Gastroesophageal sphincter (tissue), 4 donors: Measurements from ENCODE around the gene PTPRN2. TPM values are rescaled to one million over a fixed set of nuclear protein-coding genes. Genes with fewer than 3 reads are reported as not detected.

Experiments
- ATAC-seq: fragments of 150-250 bp; one replicate; pipeline ENCODE4 v1.9.1; 2016; ENCODE audit warnings: mild to moderate bottlenecking, moderate library complexity
- H3K27ac ChIP-seq, 4 donors: fragments of 200-600 bp; sonication (generic) in 3 of 4; 1 replicate in 3 of 4; 2 replicates in 1 of 4; pipeline ENCODE4 v1.5.1; 2016 to 2019
- H3K27me3 ChIP-seq: fragments of 200-600 bp; sonication (generic); one replicate; pipeline ENCODE4 v1.5.1; 2019
- H3K36me3 ChIP-seq, 2 donors: fragments of 200-600 bp; sonication (generic); one replicate each; pipeline ENCODE4 v1.5.1; 2019; ENCODE audit warnings: control low read depth in 1 of 2
- H3K4me1 ChIP-seq, 3 donors: fragments of 200-600 bp; sonication (generic); 1 replicate in 2 of 3; 2 replicates in 1 of 3; pipeline ENCODE4 v1.5.1; 2016 to 2019; ENCODE audit warnings: control low read depth in 2 of 3
- H3K4me3 ChIP-seq, 2 donors: fragments of 200-600 bp; sonication (generic); one replicate each; pipeline ENCODE4 v1.5.1; 2019; ENCODE audit warnings: mild to moderate bottlenecking in 1 of 2, moderate library complexity in 1 of 2
- H3K9me3 ChIP-seq, 3 donors: fragments of 200-600 bp; sonication (generic); one replicate each; pipeline ENCODE4 v1.5.1; 2017 to 2019; ENCODE audit warnings: control low read depth in 2 of 3
- CTCF ChIP-seq, 4 experiments: fragments of 200-600 bp in 2 of 4; fragments of 450-650 bp in 2 of 4; sonication (generic) in 1 of 4; IDR thresholded peaks; one replicate each; pipeline ENCODE4 v1.5.1; 2017 to 2019; ENCODE audit warnings: antibody characterized with exemption in 4 of 4, mild to moderate bottlenecking in 2 of 4, moderate library complexity in 2 of 4
- EP300 ChIP-seq: sonication (generic); formaldehyde crosslinking; IDR thresholded peaks from one replicate; pipeline ENCODE4 v1.6.1; 2017; ENCODE audit warnings: antibody characterized with exemption, mild to moderate bottlenecking
- POLR2A ChIP-seq, 2 donors: fragments of 450-650 bp; IDR thresholded peaks; one replicate each; pipeline ENCODE4 v1.6.1; 2017; ENCODE audit warnings: antibody characterized with exemption in 2 of 2, mild to moderate bottlenecking in 2 of 2, moderate library complexity in 1 of 2
- POLR2AphosphoS5 ChIP-seq: sonication (generic); formaldehyde crosslinking; IDR thresholded peaks from one replicate; pipeline ENCODE4 v1.6.1; 2017; ENCODE audit warnings: antibody characterized with exemption
- WGBS, 2 donors: methylation state at CpG; one replicate each; pipeline ENCODE4 v1.1.5; 2018; ENCODE audit warnings: low coverage in 1 of 2; 5-methylcytosine and 5-hydroxymethylcytosine counted together
- total RNA-seq, 4 donors: library from RNA; depleted of rRNA; stranded (reverse); fragments of >200 nt; gene quantifications; one replicate each; pipeline ENCODE4 v1.1.0, GENCODE V29; 2016

The PTPRN2 gene
- total RNA-seq, 4 donors from 2014 or later, result 1.7 to 4.7 (median 3.3) TPM

DNA sequence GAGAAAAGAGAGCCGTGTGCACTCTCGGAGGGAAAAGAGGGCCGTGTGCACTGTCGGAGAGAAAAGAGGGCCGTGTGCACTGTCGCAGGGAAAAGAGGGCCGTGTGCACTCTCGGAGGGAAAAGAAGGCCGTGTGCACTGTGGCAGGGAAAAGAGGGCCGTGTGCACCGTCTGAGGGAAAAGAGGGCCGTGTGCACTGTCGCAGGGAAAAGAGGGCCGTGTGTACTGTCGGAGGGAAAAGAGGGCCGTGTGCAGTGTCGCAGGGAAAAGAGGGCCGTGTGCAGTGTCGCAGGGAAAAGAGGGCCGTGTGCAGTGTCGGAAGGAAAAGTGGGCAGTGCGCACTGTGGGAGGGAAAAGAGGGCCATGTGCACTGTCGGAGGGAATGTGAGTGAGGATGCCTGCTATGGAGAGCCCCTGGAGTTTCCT lies 1062.1 kb downstream of the PTPRN2 start:
- ATAC-seq, result no peak
- no peak overlapping the region for H3K27ac ChIP-seq
- TF ChIP-seq CTCF (IDR thresholded peaks at IDR 0.05), result no peak
- TF ChIP-seq POLR2A (IDR thresholded peaks at IDR 0.05), result no peak
- TF ChIP-seq EP300, result no peak
- TF ChIP-seq POLR2AphosphoS5, result no peak
- no peaks in the 10 kb centered on the region for H3K4me1 ChIP-seq
- peaks cover 0 to 10% (median 0%) of the 10 kb centered on the region in 3 donors for H3K9me3 ChIP-seq
- no peaks in the 10 kb centered on the region for H3K36me3 ChIP-seq
- 83 to 85% methylated on average over 7 to 23 of the region's 23 CpGs for WGBS, 2 donors
- no peak overlapping the region for H3K4me3 ChIP-seq
- peaks cover 55% of the 10 kb centered on the region for H3K27me3 ChIP-seq

DNA sequence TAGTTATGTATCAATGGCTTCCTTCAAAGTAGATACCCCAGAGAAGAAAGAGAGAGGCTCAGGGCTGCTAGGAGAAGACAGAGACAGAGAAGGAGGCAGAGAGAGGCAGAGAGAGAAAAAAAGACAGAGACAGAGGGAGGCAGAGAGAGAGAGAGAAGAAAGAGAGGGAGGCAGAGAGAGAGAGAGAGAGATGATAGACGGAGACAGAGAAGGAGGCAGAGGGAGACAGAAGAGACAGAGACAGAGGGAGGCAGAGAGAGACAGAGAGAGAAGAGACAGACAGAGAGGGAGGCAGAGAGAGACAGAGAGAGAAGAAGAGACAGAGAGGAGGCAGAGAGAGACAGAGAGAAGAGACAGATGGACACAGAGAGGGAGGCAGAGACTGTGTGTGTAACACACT lies 1062.9 kb downstream of the PTPRN2 start:
- TF ChIP-seq POLR2A (IDR thresholded peaks at IDR 0.05), result no peak
- no peak for TF ChIP-seq POLR2AphosphoS5
- TF ChIP-seq CTCF (IDR thresholded peaks at IDR 0.05), result no peak
- no peak for TF ChIP-seq EP300
- Histone ChIP-seq H3K27me3 (peaks cover 63% of the 10 kb centered on the region), H3K27ac (no peak overlapping the region), H3K4me1 (no peaks in the 10 kb centered on the region), H3K4me3 (no peak overlapping the region), H3K36me3 (no peaks in the 10 kb centered on the region), H3K9me3 (peaks cover 0 to 3% (median 0%) of the 10 kb centered on the region in 3 donors)
- no peak for ATAC-seq
- 60 to 89% methylated on average over 1 of the region's 1 CpG for WGBS, 2 donors

DNA sequence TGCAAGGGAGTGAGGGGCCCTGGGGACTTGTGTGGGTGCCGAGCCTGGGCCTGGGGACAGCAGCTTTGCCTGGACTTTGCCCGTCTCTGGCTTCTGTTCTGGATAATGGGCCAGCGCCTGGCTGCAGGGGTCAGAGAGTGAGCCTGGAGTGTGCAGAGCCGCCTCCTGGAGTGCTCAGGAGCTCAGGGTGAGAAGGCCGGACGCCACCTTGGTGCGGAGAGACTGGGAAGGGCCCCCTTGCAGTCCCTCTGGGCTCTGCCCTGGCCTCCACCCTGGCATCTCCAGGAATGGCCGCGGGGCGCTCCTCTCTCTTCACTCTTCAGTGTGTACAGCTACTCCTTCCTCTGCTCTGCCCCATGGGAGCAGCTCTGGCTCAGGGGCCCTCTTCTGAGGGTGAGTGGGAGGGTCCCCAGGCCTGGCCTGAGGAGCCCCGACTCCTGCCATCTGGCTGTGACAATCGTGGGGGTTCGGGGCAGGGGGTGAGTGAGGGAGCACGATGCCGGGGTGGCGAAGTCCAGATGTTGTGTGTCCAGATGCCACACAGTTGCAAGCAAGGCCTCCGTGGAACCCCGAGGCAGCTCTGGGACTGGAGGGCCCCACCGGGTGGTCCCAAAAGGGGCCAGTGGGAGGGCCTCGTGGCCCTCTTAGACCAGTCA lies 1063.7 kb downstream of the PTPRN2 start:
- WGBS, 2 donors, result no CpG with 5 or more reads among the region's 20 CpGs
- no peak for ATAC-seq
- no peaks in the 10 kb centered on the region for H3K4me1 ChIP-seq
- no peaks in the 10 kb centered on the region for H3K9me3 ChIP-seq
- no peak overlapping the region for H3K4me3 ChIP-seq
- H3K36me3 ChIP-seq, result no peaks in the 10 kb centered on the region
- peaks cover 65% of the 10 kb centered on the region for H3K27me3 ChIP-seq
- H3K27ac ChIP-seq, result no peak overlapping the region
- TF ChIP-seq CTCF (IDR thresholded peaks at IDR 0.05), result no peak
- no peak for TF ChIP-seq EP300
- no peak for TF ChIP-seq POLR2A (IDR thresholded peaks at IDR 0.05)
- TF ChIP-seq POLR2AphosphoS5, result no peak

DNA sequence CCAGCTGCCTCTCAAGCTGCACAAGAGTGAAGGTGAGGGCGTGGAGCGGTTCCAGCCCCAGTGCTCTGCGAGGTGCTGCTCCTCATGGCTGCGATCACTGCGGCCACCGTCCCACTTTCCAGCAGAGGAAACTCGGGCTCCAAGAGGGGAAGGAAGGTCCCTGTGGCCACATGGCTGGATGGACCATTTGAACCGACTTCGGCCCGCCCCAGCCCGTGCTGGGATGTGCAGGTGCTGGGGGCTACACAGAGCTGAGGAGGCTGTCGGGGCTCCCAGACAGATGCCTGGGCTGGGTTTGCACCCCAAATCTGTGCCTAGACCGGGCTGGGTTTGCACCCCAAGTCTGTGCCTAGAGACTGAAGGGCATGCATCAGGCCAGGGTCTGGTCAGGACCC lies 1064.3 kb downstream of the PTPRN2 start:
- Histone ChIP-seq H3K4me3 (no peak overlapping the region), H3K9me3 (no peaks in the 10 kb centered on the region), H3K36me3 (no peaks in the 10 kb centered on the region), H3K27ac (no peak overlapping the region), H3K27me3 (peaks cover 60% of the 10 kb centered on the region), H3K4me1 (no peaks in the 10 kb centered on the region)
- TF ChIP-seq EP300 (no peak), CTCF (IDR thresholded peaks at IDR 0.05) (no peak), POLR2AphosphoS5 (no peak), POLR2A (IDR thresholded peaks at IDR 0.05) (no peak)
- no CpG with 5 or more reads among the region's 13 CpGs for WGBS, 2 donors
- no peak for ATAC-seq

DNA sequence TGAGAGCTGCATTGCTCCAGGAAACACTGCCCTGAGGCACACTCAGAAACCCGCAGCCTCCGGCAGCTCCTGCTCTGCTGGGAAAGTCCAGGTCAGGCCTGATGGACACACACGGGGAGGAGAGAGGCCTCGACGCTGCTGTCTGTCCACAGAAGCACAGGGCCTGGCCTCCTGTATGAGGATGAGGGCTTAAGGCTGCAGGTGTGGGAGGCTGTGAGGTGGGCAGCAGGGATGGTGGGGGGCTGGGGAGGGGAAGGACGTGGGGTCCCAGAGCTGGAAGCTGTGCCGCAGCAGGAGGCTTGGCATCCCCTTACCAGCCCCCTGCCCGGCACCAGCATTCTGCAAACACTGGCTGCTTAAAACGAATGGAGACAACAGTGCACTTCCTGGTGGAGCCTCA lies 1064.7 kb downstream of the PTPRN2 start:
- no peaks in the 10 kb centered on the region for H3K4me1 ChIP-seq
- H3K4me3 ChIP-seq, result no peak overlapping the region
- no peaks in the 10 kb centered on the region for H3K9me3 ChIP-seq
- no peak overlapping the region for H3K27ac ChIP-seq
- TF ChIP-seq POLR2A (IDR thresholded peaks at IDR 0.05), result no peak
- no peak for TF ChIP-seq EP300
- TF ChIP-seq POLR2AphosphoS5, result no peak
- TF ChIP-seq CTCF (IDR thresholded peaks at IDR 0.05), result no peak
- WGBS, 2 donors, result 30 to 40% methylated on average over 2 of the region's 9 CpGs
- no peaks in the 10 kb centered on the region for H3K36me3 ChIP-seq
- ATAC-seq, result no peak
- H3K27me3 ChIP-seq, result peaks cover 63% of the 10 kb centered on the region
